K562 (cell line): ENCODE measurements around the gene CEMP1. TPM values are rescaled to one million over a fixed set of nuclear protein-coding genes. Genes with fewer than 3 reads are reported as not detected.

ENCODE experiments used
- ARNT ChIP-seq, 2 experiments: fragments of 450-650 bp; IDR thresholded peaks; 2 replicates each; pipeline ENCODE4 v1.6.1; 2016; ENCODE audit warnings: mild to moderate bottlenecking in 1 of 2
- BRCA1 ChIP-seq, 2 experiments: fragments of 450-650 bp in 1 of 2; sonication (generic) in 1 of 2; formaldehyde crosslinking in 1 of 2; IDR thresholded peaks; 2 replicates each; pipeline versions ENCODE4 v1.5.0 to v1.6.1; 2017 to 2020; ENCODE audit warnings: mild to moderate bottlenecking in 1 of 2, missing genetic modification reagents in 1 of 2
- HMG20B ChIP-seq: fragments of 250-450 bp; sonication (Bioruptor Pico); IDR thresholded peaks from 2 replicates; pipeline ENCODE4 v1.5.0; 2021; ENCODE audit warnings: mild to moderate bottlenecking
- IRF2 ChIP-seq: sonication (generic); formaldehyde crosslinking; IDR thresholded peaks from 2 replicates; pipeline ENCODE4 v1.8.1; 2022; ENCODE audit warnings: mild to moderate bottlenecking, missing genetic modification reagents
- MAFG ChIP-seq: fragments of 450-650 bp; conservative IDR thresholded peaks from 2 replicates; pipeline ENCODE4 v1.6.1; 2016; ENCODE audit warnings: missing genetic modification characterization, missing compliant biosample characterization
- NFRKB ChIP-seq: fragments of 450-650 bp; IDR thresholded peaks from 2 replicates; pipeline ENCODE4 v1.6.1; 2016; ENCODE audit warnings: low read depth
- NRF1 ChIP-seq, 2 experiments: fragments of 450-650 bp; IDR thresholded peaks in 1 of 2; conservative IDR thresholded peaks in 1 of 2; 2 replicates each; pipeline ENCODE4 v1.6.1; 2014; ENCODE audit warnings: mild to moderate bottlenecking in 2 of 2
- PCBP1 ChIP-seq: fragments of 200-400 bp; formaldehyde crosslinking; IDR thresholded peaks from 2 replicates; pipeline ENCODE4 v1.6.1; 2018; ENCODE audit warnings: mild to moderate bottlenecking, low read depth, low read length; ENCODE audit not compliant: poor library complexity, severe bottlenecking
- RBM15 ChIP-seq: fragments of 200-400 bp; formaldehyde crosslinking; IDR thresholded peaks from 2 replicates; pipeline ENCODE4 v1.6.1; 2018; ENCODE audit warnings: mild to moderate bottlenecking, low read length, moderate library complexity; ENCODE audit not compliant: insufficient read depth
- RFX1 ChIP-seq: fragments of 450-650 bp; IDR thresholded peaks from 2 replicates; pipeline ENCODE4 v1.6.1; 2016; ENCODE audit warnings: mild to moderate bottlenecking, moderate library complexity
- SMARCE1 ChIP-seq: fragments of 450-650 bp; IDR thresholded peaks from 2 replicates; pipeline ENCODE4 v1.7.1; 2016; ENCODE audit warnings: mild to moderate bottlenecking
- TEAD1 ChIP-seq, 2 experiments: fragments of 450-650 bp in 1 of 2; sonication (generic) in 1 of 2; formaldehyde crosslinking; IDR thresholded peaks; 2 replicates each; pipeline versions ENCODE4 v1.4.0 to v1.8.0; 2020 to 2022; ENCODE audit warnings: mild to moderate bottlenecking in 2 of 2, missing genetic modification reagents in 1 of 2
- ZBTB11 ChIP-seq, 3 experiments: fragments of 200-800 bp in 1 of 3; fragments of 250-450 bp in 1 of 3; fragments of 450-650 bp in 1 of 3; sonication (Bioruptor Pico) in 1 of 3; sonication (Bioruptor generic) in 1 of 3; formaldehyde crosslinking in 1 of 3; IDR thresholded peaks; 2 replicates each; pipeline versions ENCODE4 v1.6.1 to v1.8.0; 2016 to 2022; ENCODE audit warnings: mild to moderate bottlenecking in 2 of 3, missing genetic modification characterization in 2 of 3, missing compliant biosample characterization in 1 of 3, moderate library complexity in 1 of 3
- ZFP91 ChIP-seq: sonication (generic); formaldehyde crosslinking; IDR thresholded peaks from 2 replicates; pipeline ENCODE4 v1.8.0; 2022; ENCODE audit warnings: mild to moderate bottlenecking, missing genetic modification reagents
- ZNF408 ChIP-seq: fragments of 250-450 bp; sonication (Bioruptor Pico); IDR thresholded peaks from 2 replicates; pipeline ENCODE4 v1.4.0; 2020; ENCODE audit warnings: low read depth, mild to moderate bottlenecking, moderate library complexity
- ZNF668 ChIP-seq: fragments of 250-450 bp; sonication (Bioruptor Pico); IDR thresholded peaks from 2 replicates; pipeline ENCODE4 v1.8.0; 2022; ENCODE audit warnings: mild to moderate bottlenecking, inconsistent platforms
- ZNF707 ChIP-seq: fragments of 250-450 bp; sonication (Bioruptor Pico); conservative IDR thresholded peaks from 2 replicates; pipeline ENCODE4 v1.8.0; 2022; ENCODE audit warnings: inconsistent platforms, mild to moderate bottlenecking, moderate library complexity
- ZNF77 ChIP-seq: fragments of 250-450 bp; sonication (Bioruptor Pico); IDR thresholded peaks from 2 replicates; pipeline ENCODE4 v1.5.0; 2020
- ZSCAN29 ChIP-seq: fragments of 450-650 bp; IDR thresholded peaks from 2 replicates; pipeline ENCODE4 v1.6.1; 2017
- polyA plus RNA-seq, 8 experiments: library from polyadenylated mRNA; depleted of rRNA in 4 of 8; stranded (reverse) in 5 of 8; unstranded in 3 of 8; fragments of >200 nt; fragmentation: Nextera tagmentation in 2 of 8; fragmentation: Illumina TruSeq in 1 of 8; extraction: Ambion mirVana in 2 of 8; extraction: Trizol in 1 of 8; gene quantifications; 2 replicates each; pipeline versions ENCODE4 v1.2.1 to v1.2.3, GENCODE V29; 2011 to 2014; ENCODE audit warnings: inconsistent platforms in 1 of 8, missing spikeins in 1 of 8
- total RNA-seq, 7 experiments: library from RNA; depleted of rRNA in 6 of 7; stranded (reverse); fragments of >200 nt in 6 of 7; fragmentation: Illumina TruSeq in 2 of 7; extraction: Trizol in 2 of 7; gene quantifications; 2 replicates each; pipeline versions ENCODE4 v1.2.1 to v1.2.3, GENCODE V29; 2011 to 2021; ENCODE audit warnings: low replicate concordance in 1 of 7
- TF ChIP-seq, protein P1 (sequence below): fragments of 250-450 bp; sonication (Bioruptor Pico); IDR thresholded peaks from 2 replicates; pipeline ENCODE4 v1.5.0; 2020; ENCODE audit warnings: mild to moderate bottlenecking

The CEMP1 gene
- total and polyA plus RNA-seq, 9 of the 15 experiments (the other 6 are each of a cell fraction or from before 2014, with no cell fraction given) = 0.05 to 0.45 TPM; not detected in 7

DNA sequence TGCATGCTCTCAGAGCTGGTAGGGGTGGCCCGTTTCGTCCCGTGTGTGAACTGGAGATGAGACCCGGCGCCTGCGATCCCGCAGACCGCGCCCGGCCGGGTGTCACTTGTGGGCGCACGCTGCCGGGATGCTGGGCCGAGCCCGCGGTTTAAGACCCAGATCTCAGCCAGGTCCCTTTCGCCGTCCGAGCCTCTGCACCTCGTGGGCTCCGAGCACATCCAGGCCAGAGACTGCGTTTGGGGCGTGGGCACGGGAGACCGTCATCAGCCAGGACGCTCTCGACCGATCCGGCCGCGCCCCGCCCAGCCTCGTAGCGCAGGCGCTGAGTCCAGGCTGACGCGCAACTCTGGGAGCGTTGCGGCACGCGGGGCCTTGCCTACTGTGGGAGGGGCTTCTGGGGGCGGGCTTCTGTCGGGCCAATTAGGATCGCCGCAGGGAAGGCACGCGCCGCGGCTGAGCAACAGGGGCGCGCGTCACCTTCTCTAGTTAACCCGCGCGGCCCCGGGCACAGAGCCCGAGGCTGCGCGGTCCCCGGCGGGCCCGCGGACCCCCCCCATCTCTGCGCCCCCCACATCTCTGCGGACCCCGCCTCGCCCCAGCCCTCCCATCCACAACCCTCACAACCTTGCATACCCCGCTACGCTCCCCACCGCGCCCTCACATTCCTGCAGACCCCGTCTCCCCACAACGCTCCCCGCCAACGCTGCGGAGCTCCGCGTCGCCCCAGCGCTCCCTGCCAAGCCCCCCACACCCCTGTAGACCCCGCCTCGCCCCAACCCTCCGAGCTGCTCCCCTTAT, 687 bp upstream of the CEMP1 start (continued):
- TF ChIP-seq ZNF408 (no peak), ZNF707 (no peak), ZNF77 (CRISPR knock-in tag) (no peak), RBM15 (no peak), ZFP91 (CRISPR knock-in tag) (no peak), HMG20B (no peak), IRF2 (CRISPR knock-in tag) (no peak), ZBTB11 (CRISPR knock-in tag; IDR thresholded peaks at IDR 0.05) (no peak; a peak in 1 of 6 replicates), ARNT (IDR thresholded peaks at IDR 0.05) (no peak), BRCA1 (IDR thresholded peaks at IDR 0.05) (no peak), BRCA1 (CRISPR knock-in tag; IDR thresholded peaks at IDR 0.05) (no peak), MAFG (no peak), TEAD1 (CRISPR knock-in tag; IDR thresholded peaks at IDR 0.05) (peak in 1 of 2 experiments; percentile 89; a peak in 2 of 4 replicates), PCBP1 (no peak), ZSCAN29 (no peak), RFX1 (no peak), ZNF668 (CRISPR knock-in tag) (no peak), SMARCE1 (no peak), NFRKB (no peak), NRF1 (conservative IDR thresholded peaks at IDR 0.05 in 1 of 2, IDR thresholded peaks at IDR 0.05 in 1 of 2) (peak; percentile 96 to 97)
- TF ChIP-seq, protein P1, sequence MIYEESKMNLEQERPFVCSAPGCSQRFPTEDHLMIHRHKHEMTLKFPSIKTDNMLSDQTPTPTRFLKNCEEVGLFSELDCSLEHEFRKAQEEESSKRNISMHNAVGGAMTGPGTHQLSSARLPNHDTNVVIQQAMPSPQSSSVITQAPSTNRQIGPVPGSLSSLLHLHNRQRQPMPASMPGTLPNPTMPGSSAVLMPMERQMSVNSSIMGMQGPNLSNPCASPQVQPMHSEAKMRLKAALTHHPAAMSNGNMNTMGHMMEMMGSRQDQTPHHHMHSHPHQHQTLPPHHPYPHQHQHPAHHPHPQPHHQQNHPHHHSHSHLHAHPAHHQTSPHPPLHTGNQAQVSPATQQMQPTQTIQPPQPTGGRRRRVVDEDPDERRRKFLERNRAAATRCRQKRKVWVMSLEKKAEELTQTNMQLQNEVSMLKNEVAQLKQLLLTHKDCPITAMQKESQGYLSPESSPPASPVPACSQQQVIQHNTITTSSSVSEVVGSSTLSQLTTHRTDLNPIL (CRISPR knock-in tag) = 0 out of 2 replicates have a peak, but pooled peaks have one; percentile 25
